C4-2B (cell line): Measurements from ENCODE around the gene NIPSNAP3A.

Source experiments
- CTCF ChIP-seq: fragments of 450-650 bp; conservative IDR thresholded peaks from 2 replicates; pipeline ENCODE4 v1.5.1; 2017; ENCODE audit warnings: mild to moderate bottlenecking
- ZFX ChIP-seq: fragments of 450-650 bp; IDR thresholded peaks from 2 replicates; pipeline ENCODE4 v1.6.1; 2017

- TF ChIP-seq CTCF (no peak), ZFX (no peak)
These were observed 29.3 kb downstream of the NIPSNAP3A start for GRCh38 chr9:104776797-104777196.
